ENCODE results near the gene LIME1.

LIME1 gene

GRCh38 chr20:63747622-63748069, 11.2 kb downstream of the LIME1 start:
- DNase-seq (ENCODE audit: insufficient read length, low spot score) (no peak), FAIRE-seq (no peak)

- FAIRE-seq (peak; percentile 80), DNase-seq (ENCODE audit: insufficient read length, low spot score) (no peak)
These were observed 11.8 kb downstream of the LIME1 start for GRCh38 chr20:63748070-63748933.

GRCh38 chr20:63748934-63749270, 12.4 kb downstream of the LIME1 start:
- no peak for DNase-seq (ENCODE audit: insufficient read length, low spot score)
- FAIRE-seq: no peak

GRCh38 chr20:63749597-63750508, 13.4 kb downstream of the LIME1 start:
- DNase-seq (ENCODE audit: insufficient read length, low spot score) (no peak), FAIRE-seq (peak; percentile 84)

- no peak for DNase-seq (ENCODE audit: insufficient read length, low spot score)
These were observed 14.5 kb downstream of the LIME1 start for GRCh38 chr20:63750807-63751470.

GRCh38 chr20:63751471-63752271, 15.2 kb downstream of the LIME1 start:
- DNase-seq (ENCODE audit: insufficient read length, low spot score): no peak
- peak; percentile 13 for FAIRE-seq

More at GRCh38 chr20:63750807-63751470, 14.5 kb downstream of the LIME1 start:
- peak; percentile 81 for FAIRE-seq

GRCh38 chr20:63752411-63753101, 16.1 kb downstream of the LIME1 start:
- no peak for DNase-seq (ENCODE audit: insufficient read length, low spot score)
- peak; percentile 65 for FAIRE-seq

- DNase-seq (ENCODE audit: insufficient read length, low spot score) (no peak), FAIRE-seq (peak; percentile 89)
These were observed 16.9 kb downstream of the LIME1 start for GRCh38 chr20:63753381-63753780.

GRCh38 chr20:63754008-63754407, 17.5 kb downstream of the LIME1 start:
- DNase-seq (ENCODE audit: insufficient read length, low spot score) (no peak), FAIRE-seq (peak; percentile 40)

DNA sequence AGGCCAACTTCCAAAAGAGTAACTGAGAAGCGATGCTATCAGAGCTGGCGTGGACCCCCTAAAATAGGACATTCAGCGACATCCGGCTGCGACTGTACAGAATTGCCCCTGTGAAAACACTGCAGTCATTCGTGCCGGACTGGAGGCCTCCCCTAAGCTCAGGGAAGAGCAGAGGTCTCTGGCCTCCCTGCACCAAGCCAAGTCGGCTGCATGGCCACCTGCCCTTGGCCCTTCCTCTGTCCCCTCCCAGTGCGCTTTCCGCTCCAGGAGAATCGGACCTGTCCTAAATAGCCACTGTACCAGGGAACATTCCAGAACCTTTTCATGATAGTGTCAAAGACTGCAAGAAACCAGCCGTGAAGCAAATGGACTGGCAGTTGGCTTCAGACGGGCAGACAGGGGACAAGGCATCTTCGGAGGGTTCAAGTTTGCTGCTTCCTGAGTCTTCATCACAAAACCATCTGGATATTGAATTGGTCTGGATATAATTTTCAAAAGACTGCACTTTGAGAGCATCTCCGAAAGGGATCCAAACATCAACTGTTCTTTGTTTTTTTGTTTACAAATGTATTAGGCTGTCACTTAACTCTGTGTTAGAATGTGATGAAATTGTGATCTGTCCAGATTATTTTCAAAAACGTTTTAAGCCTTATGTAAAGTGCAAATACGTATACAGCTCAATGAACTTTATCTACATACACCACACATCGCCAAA, 19.6 kb downstream of the LIME1 start:
- peak; percentile 36 for FAIRE-seq
- DNase-seq (ENCODE audit: insufficient read length, low spot score): no peak

GRCh38 chr20:63756648-63756991, 20.2 kb downstream of the LIME1 start:
- FAIRE-seq (peak; percentile 79), DNase-seq (ENCODE audit: insufficient read length, low spot score) (no peak)

DNA sequence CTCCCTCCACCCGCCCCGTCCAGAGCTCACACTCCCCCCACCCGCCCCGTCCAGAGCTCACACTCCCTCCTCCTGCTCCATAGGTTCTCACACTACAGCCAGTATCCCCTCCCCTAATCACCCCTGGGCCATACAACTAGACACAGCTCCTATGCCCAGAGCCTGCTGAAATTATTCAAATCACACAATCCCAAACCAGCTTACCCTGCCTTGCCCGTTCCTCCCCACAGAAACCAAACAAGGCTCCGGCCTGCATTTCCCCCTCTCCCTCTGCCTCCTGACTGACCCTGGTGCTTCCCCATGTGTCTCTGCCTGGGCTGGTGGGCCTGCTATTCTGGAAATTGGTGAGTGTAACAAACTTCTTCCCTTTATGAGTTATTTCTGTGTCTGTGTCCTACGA, 21.7 kb downstream of the LIME1 start:
- FAIRE-seq (peak; percentile 44), DNase-seq (ENCODE audit: insufficient read length, low spot score) (no peak)

DNA sequence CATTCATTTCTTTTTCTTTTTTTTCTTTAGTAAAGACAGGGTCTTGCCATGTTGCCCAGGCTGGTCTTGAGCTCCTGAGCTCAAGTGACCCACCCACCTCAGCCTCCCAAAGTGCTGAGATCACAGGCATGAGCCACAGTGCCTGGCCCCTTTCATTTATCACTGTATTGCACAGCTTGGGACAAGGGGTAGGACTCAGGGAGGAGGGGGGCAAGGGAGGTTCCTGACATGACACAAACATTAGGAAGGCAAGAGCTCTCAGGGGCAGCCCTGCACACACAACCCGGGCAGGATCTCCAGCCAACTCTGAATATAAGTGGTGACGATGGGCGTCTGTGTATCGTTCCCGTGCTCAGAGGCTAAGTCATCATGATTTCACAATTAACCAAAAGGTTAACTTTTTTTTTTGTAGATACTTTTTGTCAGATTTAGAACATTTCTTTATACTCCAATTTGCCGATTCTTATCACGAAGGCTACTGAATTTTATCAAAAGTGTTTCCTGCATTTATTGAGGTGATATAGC, 23.0 kb downstream of the LIME1 start:
- DNase-seq (ENCODE audit: insufficient read length, low spot score) (no peak), FAIRE-seq (peak; percentile 65)

DNA sequence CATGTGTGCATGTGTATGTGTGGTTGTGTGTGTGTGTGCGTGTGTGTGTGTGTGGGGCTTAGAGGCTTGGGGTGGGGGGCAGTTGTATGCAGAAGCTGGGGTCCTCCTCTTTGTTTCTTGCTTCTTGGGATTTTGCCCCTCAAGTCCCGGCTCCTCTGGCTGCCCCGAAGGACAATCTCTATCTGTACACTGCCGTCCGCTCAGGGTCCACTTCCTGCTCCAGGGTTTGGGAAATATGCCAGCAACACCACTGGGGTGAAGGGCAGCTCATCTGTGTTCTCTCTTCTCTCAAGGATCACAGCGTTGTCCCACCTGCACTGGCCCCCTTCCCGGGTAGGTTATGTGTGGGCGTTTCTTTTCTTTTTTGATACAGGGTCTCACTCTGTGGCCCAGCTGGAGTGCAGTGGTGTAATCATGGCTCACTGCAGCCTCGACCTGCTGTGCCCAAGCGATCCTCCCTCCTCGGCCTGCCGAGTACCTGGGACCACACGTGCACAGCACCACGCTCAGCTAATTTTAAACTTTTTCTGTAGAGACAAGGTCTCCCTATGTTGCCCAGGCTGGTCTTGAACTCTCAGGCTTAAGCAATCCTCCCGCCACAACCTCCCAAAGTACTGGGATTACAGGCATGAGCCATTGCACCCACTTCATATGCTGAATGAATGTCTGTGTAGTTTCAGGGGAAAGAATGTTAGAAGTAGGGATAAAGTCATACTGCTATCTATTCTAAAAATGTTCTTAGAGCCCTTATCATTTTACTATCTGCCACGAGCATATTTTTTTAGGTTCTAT, 28.8 kb downstream of the LIME1 start:
- DNase-seq (ENCODE audit: insufficient read length, low spot score) (no peak), FAIRE-seq (no peak)

GRCh38 chr20:63765902-63766301, 29.4 kb downstream of the LIME1 start:
- DNase-seq (ENCODE audit: insufficient read length, low spot score) (no peak), FAIRE-seq (no peak)

GRCh38 chr20:63766695-63767426, 30.4 kb downstream of the LIME1 start:
- DNase-seq (ENCODE audit: insufficient read length, low spot score) (no peak), FAIRE-seq (no peak)

GRCh38 chr20:63767456-63767855, 31.0 kb downstream of the LIME1 start:
- FAIRE-seq: no peak
- no peak for DNase-seq (ENCODE audit: insufficient read length, low spot score)
